Cardiac muscle cell (in vitro differentiated cells and primary cell): ENCODE measurements around the gene INAFM1. TPM values are rescaled to one million over a fixed set of nuclear protein-coding genes. Genes with fewer than 3 reads are reported as not detected.
"Not testable (repeated sequence)": the region's sequence is repeated elsewhere in the genome, so short reads cannot be mapped to it uniquely, and the experiment has no call there.

Experiments
- DNase-seq, 2 donors: peaks; one replicate each; pipeline versions ENCODE4 v3.0.0 to v3.0.0-alpha.2; 2010 to 2017; ENCODE audit warnings: low read depth in 1 of 2, low spot score in 1 of 2
- H3K27ac ChIP-seq: fragments of 200-600 bp; sonication (generic); 2 replicates; pipeline ENCODE4 v1.5.1; 2016
- H3K27me3 ChIP-seq: fragments of 200-600 bp; sonication (generic); 2 replicates; pipeline ENCODE4 v1.6.0; 2016; ENCODE audit warnings: control low read depth
- H3K36me3 ChIP-seq: fragments of 200-600 bp; sonication (generic); 2 replicates; pipeline ENCODE4 v1.5.1; 2016; ENCODE audit warnings: control low read depth
- H3K4me1 ChIP-seq: fragments of 200-600 bp; sonication (generic); 2 replicates; pipeline ENCODE4 v1.8.1; 2017; ENCODE audit warnings: low read depth, mild to moderate bottlenecking, mixed run types
- H3K4me3 ChIP-seq: fragments of 200-600 bp; sonication (generic); 2 replicates; pipeline ENCODE4 v1.5.1; 2016; ENCODE audit warnings: mild to moderate bottlenecking
- H3K9me3 ChIP-seq: fragments of 200-600 bp; sonication (generic); 2 replicates; pipeline ENCODE4 v1.5.1; 2017; ENCODE audit warnings: low read depth, mild to moderate bottlenecking, control low read depth
- CTCF ChIP-seq: IDR thresholded peaks from 2 replicates; pipeline ENCODE4 v1.5.1; 2012; ENCODE audit warnings: low read depth, mild to moderate bottlenecking, low read length
- polyA plus RNA-seq: library from polyadenylated mRNA; unstranded; fragments of >200 nt; fragmentation: Nextera tagmentation; extraction: Ambion mirVana; gene quantifications from 2 replicates; pipeline ENCODE4 v1.2.1, GENCODE V29; 2016
- total RNA-seq: library from RNA; depleted of rRNA; stranded (reverse); fragments of >200 nt; gene quantifications from 2 replicates; pipeline ENCODE4 v1.2.3, GENCODE V29; 2016

INAFM1 gene
- total and polyA plus RNA-seq, 2 experiments from 2014 or later, result 1.5 to 5.8 TPM

DNA sequence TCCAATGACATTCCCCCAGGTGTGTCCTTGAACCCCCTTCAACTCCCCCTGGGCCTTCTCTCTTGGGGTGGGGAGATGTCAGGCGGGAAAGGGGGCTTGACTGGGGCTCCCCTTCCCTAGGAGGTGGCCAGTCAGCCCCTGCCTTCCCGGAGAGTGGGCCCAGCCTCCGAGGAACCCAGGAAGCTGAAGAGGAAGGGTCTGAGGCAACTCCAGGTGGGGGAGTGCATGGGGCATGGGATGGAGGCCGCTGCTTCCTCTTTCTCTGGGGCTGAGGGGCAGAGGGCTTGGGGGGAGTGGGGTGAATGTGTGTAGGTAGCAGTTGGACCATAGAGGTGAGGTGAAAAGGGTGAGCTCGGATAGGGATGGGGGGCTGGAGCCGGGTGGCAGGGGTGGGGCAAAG, 2.7 kb upstream of the INAFM1 start:
- no peak for DNase-seq
- no peaks in the 10 kb centered on the region for H3K27me3 ChIP-seq
- no peak overlapping the region for H3K4me3 ChIP-seq
- H3K36me3 ChIP-seq, result no peaks in the 10 kb centered on the region
- H3K9me3 ChIP-seq, result no peaks in the 10 kb centered on the region
- H3K4me1 ChIP-seq, result no peaks in the 10 kb centered on the region
- TF ChIP-seq CTCF, result no peak
- no peak overlapping the region for H3K27ac ChIP-seq

DNA sequence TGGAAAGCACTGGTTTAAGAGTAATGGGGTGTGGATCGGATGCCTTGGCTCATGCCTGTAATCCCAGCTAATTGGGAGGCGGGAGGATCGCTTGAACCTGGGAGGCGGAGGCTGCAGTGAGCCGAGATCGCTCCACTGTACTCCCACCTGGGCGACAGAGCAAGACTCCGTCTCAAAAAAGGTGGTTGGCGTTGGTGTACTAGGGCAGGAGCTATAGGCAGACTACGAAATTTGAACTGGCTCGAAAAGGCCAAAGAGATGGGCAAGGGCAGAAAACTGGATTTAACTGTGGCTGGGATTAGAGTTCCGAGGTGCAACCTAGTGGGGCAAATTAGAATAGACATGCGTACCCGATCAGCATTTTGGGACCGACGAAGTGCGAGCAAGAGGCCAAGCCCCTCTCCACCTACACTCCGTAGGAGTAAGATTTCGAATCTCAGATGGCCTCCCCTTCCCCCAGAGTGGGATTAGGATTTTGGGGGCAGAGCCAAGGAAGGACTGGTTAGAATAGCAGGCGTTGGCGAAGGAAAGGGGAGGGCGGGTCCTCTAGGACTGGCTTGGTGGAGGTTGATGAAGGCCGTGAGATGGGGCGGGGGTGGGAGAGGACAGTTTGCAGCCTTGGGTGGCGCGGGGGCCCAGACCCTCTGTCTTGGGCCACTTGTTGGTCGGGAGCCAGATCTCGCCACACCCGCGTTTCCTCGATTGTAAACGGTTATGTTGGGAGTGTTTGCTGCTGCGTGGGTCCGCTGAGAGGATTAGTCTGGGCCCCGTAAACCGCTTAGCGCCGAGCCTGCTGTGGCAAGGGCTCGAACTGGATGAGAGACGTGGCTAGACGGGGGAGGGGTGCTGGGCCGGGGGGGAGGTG, 2.0 kb upstream of the INAFM1 start:
- peak overlapping the region; percentile 69 for H3K4me3 ChIP-seq
- TF ChIP-seq CTCF, result no peak
- H3K9me3 ChIP-seq, result no peaks in the 10 kb centered on the region
- DNase-seq, result no peak
- peak overlapping the region; percentile 84 for H3K27ac ChIP-seq
- H3K4me1 ChIP-seq, result no peaks in the 10 kb centered on the region
- no peaks in the 10 kb centered on the region for H3K36me3 ChIP-seq
- H3K27me3 ChIP-seq, result no peaks in the 10 kb centered on the region

DNA sequence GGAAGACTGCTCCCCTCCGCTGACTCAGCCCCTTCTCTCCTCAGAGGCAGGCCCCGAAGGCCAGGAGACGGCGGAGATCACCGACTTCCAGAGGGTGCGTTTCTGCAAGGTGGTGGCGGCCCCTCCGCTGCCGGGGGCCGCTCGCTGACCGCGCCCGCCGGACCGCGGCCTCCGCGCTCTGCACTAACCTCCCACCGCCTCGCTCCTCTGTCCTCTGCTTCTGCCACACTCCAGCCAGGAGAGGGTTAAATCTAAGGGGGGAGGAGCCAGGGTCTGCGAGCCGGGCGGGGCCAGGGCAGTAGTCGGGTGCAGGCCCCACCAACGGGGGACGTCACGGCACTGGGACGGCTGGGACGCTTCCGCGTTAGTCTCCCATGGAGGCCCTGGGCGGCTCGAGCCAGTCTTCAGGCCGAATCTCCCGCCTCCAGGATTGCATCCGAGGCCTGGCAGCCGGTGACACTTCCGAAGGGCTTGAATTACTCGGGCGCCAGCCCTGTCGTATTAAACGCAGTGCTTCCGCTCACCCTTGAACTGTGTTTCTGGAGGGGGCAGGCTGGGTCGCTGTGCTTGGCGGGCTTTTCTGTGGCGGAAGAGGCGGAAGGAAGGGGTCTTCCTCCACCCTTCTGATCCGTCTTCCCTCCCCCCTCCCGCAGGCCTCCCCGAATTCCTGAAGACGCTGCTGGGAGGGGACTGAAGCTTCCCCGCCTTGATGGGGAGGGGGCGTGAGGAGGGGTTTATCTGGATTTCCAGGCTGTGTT, 1.2 kb upstream of the INAFM1 start:
- Histone ChIP-seq H3K4me1 (no peaks in the 10 kb centered on the region), H3K9me3 (no peaks in the 10 kb centered on the region), H3K27me3 (no peaks in the 10 kb centered on the region), H3K27ac (peak overlapping the region; percentile 84), H3K4me3 (peak overlapping the region; percentile 69), H3K36me3 (no peaks in the 10 kb centered on the region)
- TF ChIP-seq CTCF, result no peak
- DNase-seq, result peak; percentile 94 to 97

DNA sequence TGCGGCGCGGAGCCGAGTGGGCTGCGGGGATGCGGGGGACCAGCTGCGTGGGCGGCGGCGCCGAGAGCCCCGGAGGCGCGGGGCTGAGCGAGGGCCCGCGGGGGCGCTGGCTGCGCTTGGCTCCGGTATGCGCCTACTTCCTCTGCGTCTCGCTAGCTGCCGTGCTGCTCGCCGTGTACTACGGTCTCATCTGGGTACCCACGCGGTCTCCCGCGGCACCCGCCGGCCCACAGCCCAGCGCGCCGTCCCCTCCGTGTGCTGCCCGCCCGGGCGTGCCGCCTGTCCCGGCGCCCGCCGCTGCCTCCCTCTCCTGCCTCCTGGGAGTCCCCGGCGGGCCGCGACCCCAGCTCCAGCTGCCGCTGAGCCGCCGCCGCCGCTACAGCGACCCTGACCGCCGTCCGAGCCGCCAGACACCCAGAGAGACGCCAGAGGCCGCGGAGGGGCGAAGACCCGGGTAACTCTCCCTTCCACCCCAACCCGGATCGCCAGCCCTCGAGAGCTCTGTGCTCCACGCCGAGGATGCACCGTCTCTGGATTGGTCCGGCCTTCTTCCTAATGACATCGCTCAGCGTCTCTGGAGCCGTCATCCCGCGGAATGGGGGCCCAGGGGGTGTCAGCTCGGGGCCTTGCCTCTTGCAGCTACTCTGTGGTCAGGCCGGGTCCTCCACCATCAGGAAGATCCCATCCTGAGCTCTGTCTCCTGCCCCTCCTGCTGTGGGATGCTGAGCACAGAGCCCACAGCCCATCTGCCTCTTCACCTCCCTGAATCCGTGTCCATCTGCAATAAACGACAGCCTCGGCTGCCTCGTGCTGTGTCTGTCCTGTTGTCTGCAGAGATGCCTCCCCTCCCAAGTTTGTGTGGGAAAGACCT, 441 bp downstream of the INAFM1 start:
- peak overlapping the region; percentile 52 for H3K4me3 ChIP-seq
- TF ChIP-seq CTCF, result no peak
- H3K4me1 ChIP-seq, result no peaks in the 10 kb centered on the region
- peak; percentile 29 to 42 for DNase-seq
- no peak overlapping the region for H3K27ac ChIP-seq
- no peaks in the 10 kb centered on the region for H3K36me3 ChIP-seq
- no peaks in the 10 kb centered on the region for H3K27me3 ChIP-seq
- no peaks in the 10 kb centered on the region for H3K9me3 ChIP-seq

GRCh38 chr19:47275791-47276461, 1.2 kb downstream of the INAFM1 start:
- Histone ChIP-seq H3K36me3 (no peaks in the 10 kb centered on the region), H3K9me3 (no peaks in the 10 kb centered on the region), H3K4me1 (no peaks in the 10 kb centered on the region), H3K4me3 (no peak overlapping the region), H3K27me3 (no peaks in the 10 kb centered on the region), H3K27ac (no peak overlapping the region)
- peak in 1 of 2 donors; percentile 65 for DNase-seq
- TF ChIP-seq CTCF, result no peak

GRCh38 chr19:47276513-47276912, 1.8 kb downstream of the INAFM1 start:
- DNase-seq, H3K36me3 ChIP-seq, H3K27ac ChIP-seq, H3K27me3 ChIP-seq, H3K4me3 ChIP-seq, H3K9me3 ChIP-seq, H3K4me1 ChIP-seq: not testable (repeated sequence)
